Trophoblast cell (in vitro differentiated cells and primary cell): Measurements from ENCODE around the gene NLE1.

ENCODE experiments used
- DNase-seq, 2 donors: peaks; one replicate each; pipeline ENCODE4 v3.0.0-alpha.2; 2016
- H2AFZ ChIP-seq: 2 replicates; pipeline ENCODE4 v1.6.1; 2013; ENCODE audit warnings: low read length, moderate library complexity, mild to moderate bottlenecking; ENCODE audit not compliant: insufficient read depth, poor library complexity
- H2AK5ac ChIP-seq: 2 replicates; pipeline ENCODE4 v1.6.1; 2013; ENCODE audit warnings: mild to moderate bottlenecking, low read length
- H2BK120ac ChIP-seq: 2 replicates; pipeline ENCODE4 v1.6.1; 2013; ENCODE audit warnings: low read length, mild to moderate bottlenecking, moderate library complexity; ENCODE audit not compliant: insufficient read depth, poor library complexity
- H2BK12ac ChIP-seq: 2 replicates; pipeline ENCODE4 v1.6.1; 2013; ENCODE audit warnings: mild to moderate bottlenecking, low read length, moderate library complexity
- H2BK5ac ChIP-seq: 2 replicates; pipeline ENCODE4 v1.6.1; 2013; ENCODE audit warnings: low read length, low read depth, moderate library complexity, mild to moderate bottlenecking; ENCODE audit not compliant: poor library complexity
- H3K14ac ChIP-seq: 2 replicates; pipeline ENCODE4 v1.6.1; 2013; ENCODE audit warnings: mild to moderate bottlenecking, low read length
- H3K18ac ChIP-seq: 2 replicates; pipeline ENCODE4 v1.6.1; 2013; ENCODE audit warnings: mild to moderate bottlenecking, low read length
- H3K23ac ChIP-seq: 2 replicates; pipeline ENCODE4 v1.6.1; 2013; ENCODE audit warnings: low read length
- H3K27ac ChIP-seq: 2 replicates; pipeline ENCODE4 v1.5.1; 2013; ENCODE audit warnings: low read depth, mild to moderate bottlenecking, inconsistent platforms, low read length, moderate library complexity
- H3K27me3 ChIP-seq: 2 replicates; pipeline ENCODE4 v1.6.1; 2013; ENCODE audit warnings: inconsistent platforms, mild to moderate bottlenecking, low read length, moderate library complexity; ENCODE audit not compliant: insufficient read depth
- H3K36me3 ChIP-seq, 2 experiments: 1 replicate in 1 of 2; 2 replicates in 1 of 2; pipeline ENCODE4 v1.6.1; 2013; ENCODE audit warnings: low read length in 2 of 2, mild to moderate bottlenecking in 2 of 2, moderate library complexity in 1 of 2; ENCODE audit not compliant: insufficient read depth in 2 of 2, control insufficient read depth in 1 of 2
- H3K4ac ChIP-seq: 2 replicates; pipeline ENCODE4 v1.6.1; 2013; ENCODE audit warnings: low read depth, mild to moderate bottlenecking, low read length, moderate library complexity
- H3K4me1 ChIP-seq, 2 experiments: 1 replicate in 1 of 2; 2 replicates in 1 of 2; pipeline ENCODE4 v1.6.1; 2013; ENCODE audit warnings: low read length in 2 of 2, mild to moderate bottlenecking in 2 of 2, moderate library complexity in 1 of 2; ENCODE audit not compliant: insufficient read depth in 2 of 2, control insufficient read depth in 1 of 2
- H3K4me2 ChIP-seq: 2 replicates; pipeline ENCODE4 v1.6.1; 2013; ENCODE audit warnings: inconsistent platforms, mild to moderate bottlenecking, low read length, moderate library complexity
- H3K4me3 ChIP-seq: 2 replicates; pipeline ENCODE4 v1.5.1; 2013; ENCODE audit warnings: mild to moderate bottlenecking, low read depth, low read length, inconsistent platforms
- H3K79me1 ChIP-seq: one replicate; pipeline ENCODE4 v1.6.1; 2013; ENCODE audit warnings: low read length
- H3K79me2 ChIP-seq: 2 replicates; pipeline ENCODE4 v1.6.1; 2013; ENCODE audit warnings: low read length, mild to moderate bottlenecking; ENCODE audit not compliant: control insufficient read depth, insufficient read depth, poor library complexity
- H3K9ac ChIP-seq: 2 replicates; pipeline ENCODE4 v1.6.1; 2013; ENCODE audit warnings: mild to moderate bottlenecking, low read length
- H3K9me3 ChIP-seq: 2 replicates; pipeline ENCODE4 v1.6.1; 2013; ENCODE audit warnings: low read depth, mild to moderate bottlenecking, control low read depth, inconsistent platforms, low read length; ENCODE audit not compliant: insufficient read depth
- H4K12ac ChIP-seq: 2 replicates; pipeline ENCODE4 v1.6.1; 2013; ENCODE audit warnings: low read depth, mild to moderate bottlenecking, low read length, moderate library complexity
- H4K8ac ChIP-seq: 2 replicates; pipeline ENCODE4 v1.6.1; 2013; ENCODE audit warnings: low read depth, mild to moderate bottlenecking, low read length, moderate library complexity
- H4K91ac ChIP-seq: one replicate; pipeline ENCODE4 v1.6.1; 2013; ENCODE audit warnings: low read depth, mild to moderate bottlenecking, low read length, moderate library complexity
- WGBS: extraction: QIAGEN DNeasy Blood & Tissue Kit; methylation state at CpG from one replicate; pipeline ENCODE4 v1.1.7; 2013; ENCODE audit warnings: missing lambda C conversion rate; ENCODE audit not compliant: insufficient read length, insufficient coverage; ENCODE audit errors: extremely low coverage; 5-methylcytosine and 5-hydroxymethylcytosine counted together

NLE1 gene

GRCh38 chr17:35167666-35168065 lies 25.6 kb upstream of the NLE1 start:
- Histone ChIP-seq H3K18ac (no peak overlapping the region), H3K4me1 (no peaks in the 10 kb centered on the region), H3K9me3 (peaks cover 2% of the 10 kb centered on the region), H3K79me1 (no peaks in the 10 kb centered on the region), H3K9ac (no peak overlapping the region), H2BK5ac (no peak overlapping the region), H3K27me3 (no peaks in the 10 kb centered on the region), H4K12ac (no peak overlapping the region), H3K27ac (no peak overlapping the region), H4K8ac (no peak overlapping the region), H3K4me3 (no peak overlapping the region), H2AFZ (no peak overlapping the region), H2BK120ac (no peak overlapping the region), H3K4me2 (no peak overlapping the region), H3K4ac (no peak overlapping the region), H3K23ac (no peak overlapping the region), H3K79me2 (no peaks in the 10 kb centered on the region), H2AK5ac (no peak overlapping the region), H4K91ac (no peak overlapping the region), H3K14ac (no peak overlapping the region), H3K36me3 (no peaks in the 10 kb centered on the region), H2BK12ac (no peak overlapping the region)
- peak; percentile 53 to 76 for DNase-seq
- no CpG with 5 or more reads among the region's 1 CpG for WGBS

- no peak overlapping the region for H3K23ac ChIP-seq
- H2BK120ac ChIP-seq, result no peak overlapping the region
- no peak overlapping the region for H4K8ac ChIP-seq
- H3K79me1 ChIP-seq, result no peaks in the 10 kb centered on the region
- no peak overlapping the region for H2BK12ac ChIP-seq
- no peak overlapping the region for H3K4me3 ChIP-seq
- no peak overlapping the region for H4K91ac ChIP-seq
- no peak overlapping the region for H4K12ac ChIP-seq
- peaks cover 2% of the 10 kb centered on the region for H3K9me3 ChIP-seq
- H2AK5ac ChIP-seq, result no peak overlapping the region
- H3K27me3 ChIP-seq, result no peaks in the 10 kb centered on the region
- no peak overlapping the region for H3K14ac ChIP-seq
- no peaks in the 10 kb centered on the region for H3K79me2 ChIP-seq
- H3K4ac ChIP-seq, result no peak overlapping the region
- no peaks in the 10 kb centered on the region for H3K4me1 ChIP-seq
- no peak overlapping the region for H3K9ac ChIP-seq
- DNase-seq, result peak; percentile 91 to 96
- no peak overlapping the region for H3K4me2 ChIP-seq
- H3K18ac ChIP-seq, result no peak overlapping the region
- WGBS, result no CpG with 5 or more reads among the region's 3 CpGs
- H2AFZ ChIP-seq, result no peak overlapping the region
- no peak overlapping the region for H3K27ac ChIP-seq
- H3K36me3 ChIP-seq, result no peaks in the 10 kb centered on the region
- no peak overlapping the region for H2BK5ac ChIP-seq
Measured at GRCh38 chr17:35167046-35167445, 24.9 kb upstream of the NLE1 start.

- Histone ChIP-seq H3K14ac (no peak overlapping the region), H3K4me2 (no peak overlapping the region), H2BK5ac (no peak overlapping the region), H3K9ac (no peak overlapping the region), H3K4me1 (no peaks in the 10 kb centered on the region), H2BK120ac (no peak overlapping the region), H3K4ac (no peak overlapping the region), H2BK12ac (no peak overlapping the region), H3K4me3 (no peak overlapping the region), H3K23ac (no peak overlapping the region), H3K27me3 (no peaks in the 10 kb centered on the region), H3K9me3 (peaks cover 2% of the 10 kb centered on the region), H3K18ac (no peak overlapping the region), H2AFZ (no peak overlapping the region), H4K91ac (no peak overlapping the region), H4K8ac (no peak overlapping the region), H2AK5ac (no peak overlapping the region), H3K79me2 (no peaks in the 10 kb centered on the region), H3K27ac (no peak overlapping the region), H4K12ac (no peak overlapping the region), H3K36me3 (no peaks in the 10 kb centered on the region), H3K79me1 (no peaks in the 10 kb centered on the region)
- DNase-seq, result no peak
- WGBS, result no CpG with 5 or more reads among the region's 5 CpGs
Measured at GRCh38 chr17:35166526-35166925, 24.4 kb upstream of the NLE1 start.

- Histone ChIP-seq H2AFZ (no peak overlapping the region), H3K4me2 (no peak overlapping the region), H3K4me3 (no peak overlapping the region), H4K8ac (no peak overlapping the region), H2BK12ac (no peak overlapping the region), H3K9ac (no peak overlapping the region), H3K23ac (no peak overlapping the region), H3K27ac (no peak overlapping the region), H3K79me2 (no peaks in the 10 kb centered on the region), H2BK5ac (no peak overlapping the region), H4K12ac (no peak overlapping the region), H3K14ac (no peak overlapping the region), H3K36me3 (no peaks in the 10 kb centered on the region), H2BK120ac (no peak overlapping the region), H2AK5ac (no peak overlapping the region), H3K4me1 (no peaks in the 10 kb centered on the region), H3K27me3 (no peaks in the 10 kb centered on the region), H3K18ac (no peak overlapping the region), H4K91ac (no peak overlapping the region), H3K79me1 (no peaks in the 10 kb centered on the region), H3K9me3 (no peaks in the 10 kb centered on the region), H3K4ac (no peak overlapping the region)
- WGBS, result no CpG with 5 or more reads among the region's 5 CpGs
- peak; percentile 72 to 78 for DNase-seq
Measured at GRCh38 chr17:35164716-35165115, 22.6 kb upstream of the NLE1 start.
